Activated T-cell treated with anti-CD3 and anti-CD28 coated beads, Interleukin-2, amount 50 U/mL, for 48 hours (primary cell): ENCODE measurements around the gene TPX2.
A peak's percentile ranks its signal among the peaks of the same experiment; 100 is the strongest.
"Not testable (repeated sequence)": the region's sequence is repeated elsewhere in the genome, so short reads cannot be mapped to it uniquely, and the experiment has no call there.

Source experiments
- DNase-seq, 2 experiments: peaks; one replicate each; pipeline ENCODE4 v3.0.0-alpha.2; 2020

Gene TPX2

DNA sequence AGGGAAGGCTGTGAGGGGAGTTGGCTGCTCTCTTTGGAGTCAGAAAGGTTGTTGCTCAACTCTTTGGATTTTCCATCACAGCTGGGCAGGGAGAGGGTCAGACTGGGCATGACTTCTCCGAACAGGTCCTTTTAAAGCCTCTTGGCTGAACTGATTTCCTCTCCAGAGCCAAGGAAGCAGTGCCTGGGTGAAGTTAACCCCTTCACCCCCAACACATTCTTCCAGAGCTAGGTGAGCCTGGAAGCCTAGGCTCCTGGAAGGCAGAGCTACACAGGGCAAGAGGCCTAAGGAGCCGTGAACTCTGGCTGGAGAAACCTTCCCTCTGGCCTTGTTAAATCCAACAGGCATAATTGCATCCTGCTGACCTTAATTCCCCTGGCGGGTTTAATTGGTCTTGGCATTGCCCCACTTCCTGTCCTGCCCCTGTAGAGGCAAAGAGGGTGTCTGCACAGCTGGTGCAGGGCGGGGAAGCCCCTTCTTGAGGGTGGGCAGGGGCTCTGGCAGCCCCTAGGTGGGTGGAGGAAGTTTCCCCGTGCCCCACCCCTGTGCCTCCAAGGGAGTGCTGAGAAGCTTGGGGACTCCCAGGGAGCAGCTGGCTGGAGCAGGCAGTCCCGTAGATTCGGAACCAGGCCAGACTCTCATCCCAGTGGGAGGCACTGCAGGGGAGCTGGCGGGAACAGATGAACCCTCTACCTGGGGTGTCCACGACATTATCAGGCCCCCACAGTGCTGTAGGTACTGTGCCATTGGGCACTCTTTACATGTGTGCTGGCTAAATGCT lies 76.5 kb downstream of the TPX2 start:
- no peak for DNase-seq

DNA sequence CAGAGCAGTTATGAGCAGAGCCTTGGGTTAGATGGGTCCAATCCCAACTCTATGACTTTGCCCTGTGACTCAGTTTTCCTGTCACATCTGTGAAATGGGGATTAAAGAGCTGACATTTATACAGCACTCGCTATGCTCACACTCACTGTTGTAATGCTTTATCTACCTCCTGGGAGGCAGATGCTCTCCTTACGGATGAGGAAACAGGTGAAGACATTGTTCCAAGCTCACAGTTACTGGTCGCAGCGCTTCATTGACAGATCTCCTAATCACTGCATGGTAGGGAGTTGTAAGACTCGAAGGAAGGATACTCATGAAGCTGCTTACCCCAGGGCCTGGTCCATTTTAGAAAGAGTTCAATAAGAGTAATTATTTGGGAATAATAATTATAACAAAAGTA lies 77.1 kb downstream of the TPX2 start:
- no peak for DNase-seq

DNA sequence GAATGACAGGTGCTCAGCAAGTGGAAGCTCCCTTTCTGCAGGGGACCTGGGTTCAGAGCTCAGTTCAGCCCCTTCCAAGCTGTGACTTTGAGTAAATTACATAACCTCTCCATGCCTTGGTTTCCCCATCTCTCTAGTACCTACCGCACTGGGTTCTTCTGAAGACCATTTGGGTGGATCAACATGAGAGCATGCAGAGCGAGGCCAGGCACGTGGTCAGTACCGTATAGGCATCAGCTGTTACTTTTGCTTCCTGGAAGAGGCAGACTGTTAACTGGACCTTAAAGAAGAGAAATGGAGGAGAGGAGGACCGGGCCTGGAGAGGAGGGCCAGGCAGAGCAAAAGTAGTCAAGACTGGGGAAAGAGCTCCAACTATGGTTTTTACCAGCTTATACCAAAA lies 78.4 kb downstream of the TPX2 start:
- DNase-seq: no peak

DNA sequence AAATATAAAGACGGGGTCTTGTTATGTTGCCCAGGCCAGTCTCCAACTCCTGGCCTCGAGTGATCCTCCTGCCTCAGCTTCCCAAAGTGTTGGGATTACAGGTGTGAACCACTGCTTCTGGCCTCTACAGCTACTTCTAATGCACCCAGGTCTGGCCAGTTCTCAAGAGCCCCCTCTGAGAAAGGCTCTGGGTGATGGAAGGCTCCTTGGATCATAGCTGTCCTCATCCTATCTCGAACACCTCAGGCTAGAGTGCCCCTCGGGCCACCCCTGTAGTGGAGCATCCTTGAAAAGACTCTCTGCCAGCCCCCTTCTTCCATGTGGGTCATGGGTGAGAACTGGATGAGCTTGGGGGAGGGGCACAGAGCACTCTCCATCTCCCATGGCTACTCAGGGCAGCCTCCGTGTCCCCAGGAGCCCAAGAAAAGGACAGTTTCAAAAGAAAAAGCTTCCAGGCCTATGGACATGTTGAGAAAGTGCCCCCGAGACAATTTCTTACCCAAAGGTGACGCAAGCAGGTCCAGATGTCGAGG lies 79.4 kb downstream of the TPX2 start:
- DNase-seq: no peak

DNA sequence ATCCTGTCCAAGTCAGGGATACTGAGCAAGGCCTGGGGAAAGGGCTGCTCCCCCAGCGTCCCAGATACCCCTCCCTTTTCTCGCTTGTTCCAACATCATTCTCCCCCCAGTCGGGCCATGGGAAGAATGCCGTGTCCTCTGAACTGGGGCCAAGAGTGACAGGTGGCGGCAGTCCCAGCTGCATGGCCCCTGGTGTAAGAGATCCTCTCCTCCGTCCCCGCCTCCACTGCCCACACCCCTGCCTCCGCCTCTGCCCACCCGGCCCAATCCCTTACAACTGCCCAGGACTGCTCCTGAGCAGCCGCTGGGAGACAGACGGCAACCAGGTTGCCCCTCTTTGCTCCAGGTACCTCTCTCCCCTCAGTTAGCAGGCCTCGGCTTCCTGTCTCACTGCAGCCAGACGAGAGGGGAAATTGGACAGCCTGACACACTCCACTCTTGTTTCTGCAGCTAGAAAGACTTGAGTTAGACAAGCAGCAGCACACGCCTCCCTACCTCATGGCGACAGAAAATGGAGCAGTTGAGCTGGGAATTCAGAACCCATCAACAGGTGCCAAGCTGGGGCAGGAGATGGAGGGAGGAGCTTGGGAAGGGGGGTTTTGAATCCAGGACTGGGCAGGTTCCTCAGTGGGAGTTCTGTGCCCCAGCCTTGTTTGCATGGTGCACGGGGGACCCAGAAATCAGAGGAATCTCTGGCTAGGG lies 80.1 kb downstream of the TPX2 start, which contains the start of gene MYLK2:
Gene MYLK2, plus strand, starts transcription at position 274 of the 702 bp plus-strand sequence. Its CDS starts 225 bp downstream, at position 499.
- no peak for DNase-seq

DNA sequence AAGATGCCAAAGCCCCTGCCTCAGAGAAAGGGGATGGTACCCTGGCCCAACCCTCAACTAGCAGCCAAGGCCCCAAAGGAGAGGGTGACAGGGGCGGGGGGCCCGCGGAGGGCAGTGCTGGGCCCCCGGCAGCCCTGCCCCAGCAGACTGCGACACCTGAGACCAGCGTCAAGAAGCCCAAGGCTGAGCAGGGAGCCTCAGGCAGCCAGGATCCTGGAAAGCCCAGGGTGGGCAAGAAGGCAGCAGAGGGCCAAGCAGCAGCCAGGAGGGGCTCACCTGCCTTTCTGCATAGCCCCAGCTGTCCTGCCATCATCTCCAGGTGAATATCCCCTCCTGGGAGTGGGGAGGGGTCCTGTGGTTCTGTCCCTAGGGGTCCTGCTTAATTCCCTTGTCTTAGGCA lies 81.1 kb downstream of the TPX2 start:
- DNase-seq: no peak

DNA sequence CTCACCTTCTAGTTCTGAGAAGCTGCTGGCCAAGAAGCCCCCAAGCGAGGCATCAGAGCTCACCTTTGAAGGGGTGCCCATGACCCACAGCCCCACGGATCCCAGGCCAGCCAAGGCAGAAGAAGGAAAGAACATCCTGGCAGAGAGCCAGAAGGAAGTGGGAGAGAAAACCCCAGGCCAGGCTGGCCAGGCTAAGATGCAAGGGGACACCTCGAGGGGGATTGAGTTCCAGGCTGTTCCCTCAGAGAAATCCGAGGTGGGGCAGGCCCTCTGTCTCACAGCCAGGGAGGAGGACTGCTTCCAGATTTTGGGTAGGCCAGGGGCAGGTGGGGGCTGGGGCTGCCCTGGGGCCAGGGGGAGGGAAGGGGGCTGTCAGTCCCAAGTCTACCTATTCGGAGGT lies 82.3 kb downstream of the TPX2 start:
- no peak for DNase-seq

DNA sequence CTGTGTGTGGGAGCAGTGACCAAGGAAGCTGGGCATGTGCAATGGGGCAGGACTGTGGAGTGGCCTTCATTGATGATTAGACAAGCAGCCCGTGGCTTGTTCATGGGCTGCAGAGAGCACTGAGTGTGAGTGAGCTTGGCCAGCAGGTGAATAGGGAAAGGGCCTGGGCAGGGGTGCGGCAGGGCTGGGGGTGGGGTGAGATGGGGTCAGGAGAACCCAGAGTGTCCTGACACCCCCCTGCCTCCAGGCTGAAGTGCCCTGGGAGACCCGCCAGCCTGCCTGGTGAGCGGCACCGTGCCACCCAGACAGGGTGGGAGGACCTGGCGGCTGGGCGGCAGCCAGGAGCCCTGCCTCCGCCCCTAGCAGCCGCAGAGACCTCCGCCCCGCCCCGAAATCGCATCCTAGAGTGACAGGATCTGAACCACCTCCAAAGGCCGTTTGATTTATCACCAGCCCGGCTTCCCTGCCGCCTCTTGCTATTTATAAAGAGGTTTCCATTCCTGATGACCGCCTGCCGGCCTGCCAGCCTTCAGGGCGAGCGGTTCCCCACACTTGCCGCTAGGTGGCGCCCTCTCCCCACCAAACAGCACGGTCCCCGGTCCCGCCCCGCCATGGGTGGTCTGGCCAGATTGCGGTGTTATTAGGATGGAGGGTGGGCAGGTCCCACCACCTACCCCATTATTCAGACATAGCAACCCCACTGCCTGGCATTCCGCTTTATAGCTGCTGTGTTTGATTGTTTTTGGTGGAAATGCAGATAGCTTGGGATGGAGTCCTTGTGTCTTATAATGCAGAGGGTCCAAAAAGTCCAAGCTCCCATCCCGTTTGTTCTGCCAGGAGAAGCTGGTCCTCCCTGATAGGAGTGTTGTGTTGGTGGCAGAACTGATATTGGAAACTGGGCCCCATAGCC lies 83.6 kb downstream of the TPX2 start:
- peak; percentile 86 to 88 for DNase-seq

DNA sequence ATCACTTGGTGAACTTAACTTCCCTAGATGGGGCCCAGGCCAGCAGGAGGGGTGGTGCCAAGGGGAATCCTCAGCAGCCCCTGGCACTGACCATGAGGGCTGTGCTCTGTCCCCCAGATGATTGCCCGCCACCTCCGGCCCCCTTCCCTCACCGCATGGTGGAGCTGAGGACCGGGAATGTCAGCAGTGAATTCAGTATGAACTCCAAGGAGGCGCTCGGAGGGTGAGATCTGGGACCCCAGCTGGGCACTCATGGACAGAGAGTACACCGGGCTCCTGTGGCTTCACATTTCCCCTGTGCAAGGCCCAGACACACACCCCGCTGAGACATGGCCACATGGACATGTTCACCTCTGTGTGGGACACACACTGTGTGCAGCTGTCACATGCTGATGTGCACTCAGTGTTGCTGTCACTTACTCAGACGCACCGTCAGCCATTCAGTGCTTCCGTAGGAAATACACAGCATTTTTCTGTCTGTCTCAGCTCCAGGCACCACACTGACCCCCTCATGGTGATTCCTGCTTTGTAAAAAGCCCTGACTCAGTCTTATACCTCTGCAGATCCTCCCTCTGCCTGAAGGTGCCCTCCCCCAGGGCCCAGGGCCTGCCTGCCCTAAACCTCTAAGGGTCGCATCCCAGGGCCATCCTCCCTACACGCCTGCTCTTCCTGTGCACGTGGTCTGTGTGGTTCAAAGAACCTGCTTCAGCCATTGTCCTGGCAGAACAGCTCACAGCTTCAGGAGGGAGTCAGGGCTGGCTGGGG lies 84.5 kb downstream of the TPX2 start:
- DNase-seq: no peak

DNA sequence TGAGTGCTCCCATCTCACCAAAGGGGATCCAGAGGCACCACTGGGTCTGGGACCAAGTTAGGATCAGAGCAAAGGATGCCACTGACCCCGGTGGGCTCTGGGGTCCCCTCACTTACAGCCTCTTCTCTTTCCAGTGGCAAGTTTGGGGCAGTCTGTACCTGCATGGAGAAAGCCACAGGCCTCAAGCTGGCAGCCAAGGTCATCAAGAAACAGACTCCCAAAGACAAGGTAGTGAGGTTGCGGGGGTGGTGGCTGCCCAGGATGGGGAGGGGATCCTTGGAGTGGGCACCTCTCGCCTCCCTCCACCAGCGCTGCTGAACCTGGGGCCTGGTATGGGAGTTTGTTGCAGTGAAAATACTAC lies 85.0 kb downstream of the TPX2 start:
- no peak for DNase-seq

DNA sequence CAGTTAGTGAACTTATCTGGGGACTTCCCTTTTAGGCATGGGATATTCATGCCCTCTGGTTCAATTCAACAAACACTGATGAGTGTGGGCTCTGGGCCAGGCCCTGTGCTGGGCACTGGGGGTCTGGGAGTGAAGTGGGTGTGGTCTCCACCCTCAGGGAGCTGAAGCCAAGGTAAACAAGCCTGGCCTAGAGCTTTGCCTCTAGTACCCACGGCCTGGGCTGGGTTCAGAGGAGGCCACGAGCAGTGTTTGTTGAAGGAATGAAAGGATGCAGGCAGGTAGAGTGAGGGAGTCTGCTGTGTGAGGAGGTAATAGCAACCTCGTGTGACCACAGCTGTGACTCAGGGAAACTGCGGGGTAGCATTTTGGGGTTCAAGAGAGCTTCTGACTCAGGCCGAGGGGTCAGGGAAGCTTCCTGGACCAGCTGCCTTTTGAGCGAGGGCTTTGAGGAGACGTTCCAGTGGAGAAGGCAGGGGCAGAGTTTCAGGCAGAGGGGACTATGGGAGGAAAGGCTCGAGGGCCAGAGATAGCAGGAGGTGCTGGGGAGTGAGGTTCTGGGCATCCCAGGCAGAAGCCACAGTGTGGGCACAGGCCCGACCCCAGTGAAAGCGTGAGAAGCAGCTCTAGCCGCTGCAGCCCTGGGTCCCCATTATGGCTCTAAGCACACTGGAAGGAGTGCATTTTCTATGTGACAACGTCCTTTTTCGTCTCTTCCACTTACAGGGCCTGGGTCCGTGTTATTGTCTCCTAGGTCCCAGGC lies 85.6 kb downstream of the TPX2 start:
- no peak for DNase-seq

DNA sequence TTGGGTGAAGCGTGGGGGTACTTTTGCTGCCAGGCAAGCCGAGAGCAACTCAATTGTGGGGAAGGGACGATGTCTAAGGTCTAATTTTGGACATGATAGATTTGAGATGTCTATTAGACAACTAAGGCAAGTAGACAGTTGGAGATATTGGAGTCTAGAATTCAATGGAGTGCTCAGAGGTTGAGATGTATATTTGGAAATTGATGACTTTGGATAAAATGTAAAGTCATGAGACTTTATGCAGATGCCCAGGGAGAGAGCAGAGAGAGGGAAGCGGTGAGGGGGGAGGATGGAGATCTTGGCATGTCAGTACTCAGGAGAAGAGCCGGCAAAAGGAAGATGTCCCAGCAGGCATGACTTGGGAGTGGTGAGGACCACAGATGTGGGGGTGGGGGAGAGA lies 87.0 kb downstream of the TPX2 start:
- no peak for DNase-seq

DNA sequence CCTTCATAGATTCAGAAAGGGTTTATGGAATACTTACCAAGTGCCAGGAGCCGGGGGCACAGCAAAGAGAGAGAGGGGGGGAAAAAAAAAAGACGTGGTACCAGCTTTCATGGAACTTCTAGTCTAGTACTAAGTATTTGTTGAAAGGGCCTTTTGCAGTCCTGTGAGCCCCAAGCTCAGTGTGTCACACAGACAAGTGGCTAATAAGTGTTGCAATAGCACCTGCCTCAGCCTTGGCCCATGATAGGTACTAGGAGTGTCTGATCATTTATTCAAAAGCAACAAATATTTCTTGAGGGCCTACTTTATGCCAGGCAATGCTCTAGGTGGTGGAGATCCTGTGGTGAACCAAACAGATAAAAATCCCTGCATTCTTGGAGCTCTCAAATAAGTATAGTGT lies 88.0 kb downstream of the TPX2 start:
- no peak for DNase-seq

DNA sequence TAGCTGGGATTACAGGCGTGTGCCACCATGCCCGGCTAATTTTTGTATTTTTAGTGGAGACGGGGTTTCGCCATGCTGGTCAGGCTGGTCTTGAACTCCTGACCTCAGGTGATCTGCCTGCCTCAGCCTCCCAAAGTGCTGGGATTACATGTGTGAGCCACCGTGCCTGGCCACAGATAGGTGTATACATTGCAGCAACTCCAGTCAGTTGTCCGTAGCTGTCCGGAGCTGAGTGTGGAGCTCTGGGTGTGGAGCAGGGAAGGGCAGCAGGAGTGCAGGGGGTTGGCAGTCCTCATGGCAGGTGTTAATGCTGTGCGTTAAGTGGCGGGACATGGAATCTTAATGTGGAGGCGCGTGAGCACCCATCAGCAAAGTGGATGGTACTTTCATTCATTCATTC lies 88.9 kb downstream of the TPX2 start:
- not testable (repeated sequence) for DNase-seq

DNA sequence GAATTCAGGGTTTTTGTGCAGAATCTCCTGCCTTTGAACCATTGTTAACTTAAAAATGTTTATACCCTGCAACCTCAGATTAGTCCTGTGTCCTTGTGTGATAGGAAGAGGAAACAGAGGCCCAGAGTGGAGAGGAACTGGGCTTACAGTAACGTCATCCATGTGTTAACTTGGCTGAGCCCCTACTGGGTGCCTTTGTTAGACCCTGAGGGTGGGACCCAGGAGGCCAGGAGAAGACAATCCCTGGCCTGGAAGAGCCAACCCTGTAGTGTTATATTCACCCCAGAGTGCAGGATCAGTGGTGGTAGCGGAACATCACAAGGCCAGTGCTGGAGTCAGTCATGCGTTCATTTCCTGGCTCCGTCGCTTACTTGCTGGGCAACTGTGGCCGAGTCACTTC lies 90.6 kb downstream of the TPX2 start:
- DNase-seq: no peak

DNA sequence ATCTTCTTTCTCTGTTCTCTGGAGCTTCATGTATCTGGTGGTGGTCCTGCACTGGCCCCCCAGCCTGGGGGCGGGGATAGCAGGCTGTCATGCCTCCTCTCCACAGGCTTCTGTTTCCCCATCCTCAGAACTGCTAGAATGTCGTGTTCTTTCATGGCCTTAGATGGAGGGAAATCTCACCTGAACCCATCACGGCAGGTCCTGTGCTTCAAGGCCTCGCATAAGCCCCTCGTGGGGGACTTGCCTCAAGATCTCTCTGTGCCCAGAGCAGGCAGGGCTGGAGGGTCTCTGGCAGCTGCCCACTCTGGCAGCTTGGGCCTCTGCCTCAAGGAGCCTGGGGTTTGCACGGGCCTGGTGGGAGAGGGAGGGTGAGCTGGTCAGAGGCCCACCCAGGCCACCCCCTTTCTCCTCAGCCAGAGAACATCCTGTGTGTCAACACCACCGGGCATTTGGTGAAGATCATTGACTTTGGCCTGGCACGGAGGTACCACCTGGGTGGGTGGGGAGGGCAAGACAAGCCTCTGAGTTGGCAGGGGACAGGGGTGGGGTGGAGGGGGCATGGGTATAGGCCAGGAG lies 91.4 kb downstream of the TPX2 start:
- DNase-seq: no peak

DNA sequence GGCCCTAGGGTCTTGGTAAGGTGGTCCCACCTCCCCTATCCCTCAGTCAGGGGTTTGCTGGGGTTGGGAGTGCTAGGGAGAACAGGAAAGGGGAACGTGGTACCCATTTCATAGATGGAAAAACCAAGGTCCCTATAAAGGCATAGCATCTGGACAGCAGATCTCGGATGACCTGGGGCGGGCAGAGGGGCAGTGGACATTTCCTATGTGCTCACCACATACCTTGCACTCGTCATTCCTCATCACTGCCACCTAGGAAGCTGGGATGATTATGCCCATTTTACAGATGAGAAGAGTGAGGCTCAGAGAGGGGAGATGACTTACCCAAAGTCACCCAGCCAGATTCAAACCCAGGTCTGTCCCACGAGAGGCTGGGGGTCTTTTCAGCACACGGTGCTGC lies 92.1 kb downstream of the TPX2 start:
- no peak for DNase-seq

DNA sequence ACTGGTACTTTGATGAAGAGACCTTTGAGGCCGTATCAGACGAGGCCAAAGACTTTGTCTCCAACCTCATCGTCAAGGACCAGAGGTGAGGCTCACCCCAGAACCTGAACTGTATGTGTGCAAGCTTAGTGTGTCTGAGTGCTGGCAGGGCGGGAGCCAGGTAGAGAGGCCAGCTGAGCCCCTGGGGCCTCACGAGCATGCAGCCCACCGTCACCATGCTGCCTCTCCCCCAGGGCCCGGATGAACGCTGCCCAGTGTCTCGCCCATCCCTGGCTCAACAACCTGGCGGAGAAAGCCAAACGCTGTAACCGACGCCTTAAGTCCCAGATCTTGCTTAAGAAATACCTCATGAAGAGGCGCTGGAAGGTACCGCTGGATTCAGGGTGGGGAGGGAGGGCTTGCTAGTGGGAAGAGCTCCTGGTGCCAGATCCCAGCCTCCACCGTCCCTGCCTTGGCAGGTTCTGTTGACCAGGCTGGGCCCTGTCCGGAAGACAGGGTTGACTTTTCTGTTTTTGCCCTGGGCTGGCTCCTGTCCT lies 92.7 kb downstream of the TPX2 start:
- DNase-seq: no peak

DNA sequence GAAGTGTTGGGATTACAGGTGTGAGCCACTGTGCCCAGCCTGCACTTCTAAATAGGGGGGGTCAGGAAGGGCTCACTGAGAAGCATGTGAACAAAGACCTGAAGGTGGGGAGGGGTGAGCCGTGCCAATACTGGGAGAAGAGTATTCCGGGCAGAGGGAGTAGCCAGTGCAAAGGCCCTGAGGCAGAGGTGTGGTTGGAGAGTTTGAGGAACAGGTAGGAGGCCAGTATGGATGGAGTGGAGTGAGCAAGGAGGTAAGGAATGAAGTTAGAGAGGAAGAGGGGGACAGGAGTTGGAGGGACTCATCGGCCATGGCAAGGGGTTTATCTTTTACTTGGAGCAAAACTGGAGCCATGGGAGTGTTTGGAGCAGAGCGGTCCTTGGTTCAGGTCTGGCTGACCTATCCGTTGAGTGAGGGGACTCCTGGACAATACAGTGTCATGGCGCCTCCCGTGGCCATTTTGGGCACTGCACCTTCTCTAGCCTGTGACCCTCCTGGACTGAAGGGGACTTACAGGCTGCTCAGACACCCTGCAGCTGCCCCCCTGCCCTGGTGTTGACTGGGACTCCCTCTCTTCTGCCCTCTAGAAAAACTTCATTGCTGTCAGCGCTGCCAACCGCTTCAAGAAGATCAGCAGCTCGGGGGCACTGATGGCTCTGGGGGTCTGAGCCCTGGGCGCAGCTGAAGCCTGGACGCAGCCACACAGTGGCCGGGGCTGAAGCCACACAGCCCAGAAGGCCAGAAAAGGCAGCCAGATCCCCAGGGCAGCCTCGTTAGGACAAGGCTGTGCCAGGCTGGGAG lies 94.2 kb downstream of the TPX2 start:
- DNase-seq: peak; percentile 81 to 82

DNA sequence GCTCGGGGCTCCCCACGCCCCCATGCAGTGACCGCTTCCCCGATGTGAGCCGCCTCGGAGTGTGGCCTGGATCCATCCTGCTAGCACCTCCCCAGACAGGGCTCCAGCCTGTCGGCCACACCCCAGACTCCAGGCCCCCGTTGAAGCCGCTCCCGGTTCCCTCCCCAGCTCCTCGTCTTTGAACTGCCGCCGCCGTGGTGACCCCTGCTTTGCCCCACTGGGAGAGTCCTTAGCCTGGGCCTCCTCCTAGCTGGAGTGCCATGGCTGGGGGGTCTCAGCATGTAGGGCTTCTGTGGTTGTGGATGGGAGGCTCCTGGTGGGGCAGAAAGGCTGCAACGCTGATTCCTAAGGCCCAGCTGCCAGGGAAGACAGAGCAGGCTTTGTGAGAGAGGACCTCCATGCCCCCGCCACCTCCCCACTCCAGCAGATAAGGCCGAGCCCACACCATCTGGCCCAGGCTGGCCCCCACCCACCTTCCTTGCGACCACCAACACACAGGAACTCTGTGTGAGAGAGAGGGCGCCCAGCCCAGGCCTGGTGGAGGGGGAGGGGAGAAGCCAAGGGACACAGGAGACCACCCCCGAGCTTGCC lies 94.9 kb downstream of the TPX2 start:
- no peak for DNase-seq
